Glutamatergic neuron (in vitro differentiated cells): ENCODE measurements around the gene ILKAP. TPM values are rescaled to one million over a fixed set of nuclear protein-coding genes. Genes with fewer than 3 reads are reported as not detected.

Experiments used
- DNase-seq: peaks from one replicate; pipeline ENCODE4 v3.0.0; 2022
- H3K27ac Mint-ChIP-seq: one replicate; pipeline ENCODE4 v1.8.0; 2020; ENCODE audit warnings: mild to moderate bottlenecking, mixed read lengths, inconsistent platforms; ENCODE audit not compliant: unreplicated experiment
- H3K27me3 Mint-ChIP-seq: one replicate; pipeline ENCODE4 v1.8.0; 2020; ENCODE audit warnings: mild to moderate bottlenecking, moderate library complexity, mixed read lengths, inconsistent platforms; ENCODE audit not compliant: unreplicated experiment
- H3K36me3 Mint-ChIP-seq: one replicate; pipeline ENCODE4 v1.8.0; 2020; ENCODE audit warnings: mild to moderate bottlenecking, mixed read lengths, inconsistent platforms; ENCODE audit not compliant: unreplicated experiment
- H3K4me1 Mint-ChIP-seq: one replicate; pipeline ENCODE4 v1.8.0; 2020; ENCODE audit warnings: mild to moderate bottlenecking, low read depth, mixed read lengths, inconsistent platforms; ENCODE audit not compliant: unreplicated experiment
- H3K4me3 Mint-ChIP-seq: one replicate; pipeline ENCODE4 v1.8.0; 2020; ENCODE audit warnings: mild to moderate bottlenecking, mixed read lengths, inconsistent platforms; ENCODE audit not compliant: unreplicated experiment
- H3K9me3 Mint-ChIP-seq: one replicate; pipeline ENCODE4 v1.8.0; 2020; ENCODE audit warnings: mild to moderate bottlenecking, moderate library complexity, mixed read lengths, inconsistent platforms; ENCODE audit not compliant: unreplicated experiment
- total RNA-seq: library from RNA; stranded (reverse); fragmentation: NEBNext Ultra II Directional; extraction: Animal tissue kit (Norgen Biotek cat#: 25700); gene quantifications from one replicate; pipeline ENCODE4 v1.2.1, GENCODE V29; 2021; ENCODE audit not compliant: unreplicated experiment
- TF ChIP-seq, protein P1 (sequence below): fragments of 200-600 bp; sonication (generic); IDR thresholded peaks from one replicate; pipeline ENCODE4 v1.5.0; 2021; ENCODE audit not compliant: partially characterized antibody, unreplicated experiment

ILKAP gene
- total RNA-seq, 1 donor from 2014 or later: 61.3 TPM

GRCh38 chr2:238131761-238132462, 71.6 kb downstream of the ILKAP start:
- Mint-ChIP-seq H3K27ac (no peak overlapping the region), H3K4me3 (no peak overlapping the region), H3K9me3 (no peaks in the 10 kb centered on the region), H3K4me1 (peaks cover 4% of the 10 kb centered on the region), H3K36me3 (no peaks in the 10 kb centered on the region), H3K27me3 (peaks cover 3% of the 10 kb centered on the region)
- peak; percentile 13 for DNase-seq
- TF ChIP-seq, protein P1, sequence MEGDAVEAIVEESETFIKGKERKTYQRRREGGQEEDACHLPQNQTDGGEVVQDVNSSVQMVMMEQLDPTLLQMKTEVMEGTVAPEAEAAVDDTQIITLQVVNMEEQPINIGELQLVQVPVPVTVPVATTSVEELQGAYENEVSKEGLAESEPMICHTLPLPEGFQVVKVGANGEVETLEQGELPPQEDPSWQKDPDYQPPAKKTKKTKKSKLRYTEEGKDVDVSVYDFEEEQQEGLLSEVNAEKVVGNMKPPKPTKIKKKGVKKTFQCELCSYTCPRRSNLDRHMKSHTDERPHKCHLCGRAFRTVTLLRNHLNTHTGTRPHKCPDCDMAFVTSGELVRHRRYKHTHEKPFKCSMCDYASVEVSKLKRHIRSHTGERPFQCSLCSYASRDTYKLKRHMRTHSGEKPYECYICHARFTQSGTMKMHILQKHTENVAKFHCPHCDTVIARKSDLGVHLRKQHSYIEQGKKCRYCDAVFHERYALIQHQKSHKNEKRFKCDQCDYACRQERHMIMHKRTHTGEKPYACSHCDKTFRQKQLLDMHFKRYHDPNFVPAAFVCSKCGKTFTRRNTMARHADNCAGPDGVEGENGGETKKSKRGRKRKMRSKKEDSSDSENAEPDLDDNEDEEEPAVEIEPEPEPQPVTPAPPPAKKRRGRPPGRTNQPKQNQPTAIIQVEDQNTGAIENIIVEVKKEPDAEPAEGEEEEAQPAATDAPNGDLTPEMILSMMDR: no peak

DNA sequence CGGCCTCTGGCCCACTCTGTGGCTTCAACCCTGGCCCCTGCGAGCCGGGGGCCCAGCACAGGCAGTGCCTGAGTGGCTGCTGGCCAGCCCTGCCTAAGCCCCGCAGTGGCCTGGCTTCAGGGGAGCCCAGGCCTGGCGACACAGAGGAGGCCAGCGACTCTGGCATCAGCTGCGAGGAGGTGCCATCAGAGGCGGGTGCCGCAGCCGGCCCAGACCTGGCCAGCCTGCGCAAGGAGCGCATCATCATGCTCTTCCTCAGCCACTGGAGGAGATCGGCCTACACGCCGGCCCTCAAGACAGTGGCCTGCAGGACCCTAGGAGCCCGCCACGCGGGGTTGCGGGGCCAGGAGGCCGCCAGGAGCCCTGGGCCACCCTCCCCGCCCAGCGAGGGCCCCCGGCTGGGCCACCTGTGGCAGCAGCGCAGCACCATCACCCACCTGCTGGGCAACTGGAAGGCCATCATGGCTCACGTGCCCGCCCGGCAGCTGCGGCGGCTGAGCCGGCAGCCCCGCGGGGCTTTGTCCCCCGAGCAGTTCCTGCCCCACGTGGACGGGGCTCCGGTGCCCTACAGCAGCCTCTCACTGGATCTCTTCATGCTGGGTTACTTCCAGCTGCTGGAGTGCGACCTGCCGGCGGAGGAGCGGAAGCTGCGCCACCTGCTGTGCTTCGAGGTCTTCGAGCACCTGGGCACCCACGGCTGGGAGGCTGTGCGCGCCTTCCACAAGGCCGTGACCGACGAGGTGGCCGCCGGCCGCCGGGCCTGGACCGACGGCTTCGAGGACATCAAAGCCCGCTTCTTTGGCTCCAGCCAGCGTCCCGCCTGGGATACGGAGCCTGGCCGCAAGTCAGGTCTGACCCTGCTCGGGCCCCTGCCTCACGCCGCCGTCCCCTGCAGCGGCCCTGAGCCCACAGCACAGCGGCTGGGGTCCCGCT, 72.5 kb downstream of the ILKAP start:
- H3K36me3 Mint-ChIP-seq: no peaks in the 10 kb centered on the region
- H3K4me1 Mint-ChIP-seq: peaks cover 4% of the 10 kb centered on the region
- peaks cover 2% of the 10 kb centered on the region for H3K27me3 Mint-ChIP-seq
- H3K9me3 Mint-ChIP-seq: no peaks in the 10 kb centered on the region
- DNase-seq: peak; percentile 13
- H3K4me3 Mint-ChIP-seq: no peak overlapping the region
- TF ChIP-seq, protein P1: no peak
- H3K27ac Mint-ChIP-seq: no peak overlapping the region

- Mint-ChIP-seq H3K4me3 (no peak overlapping the region), H3K36me3 (no peaks in the 10 kb centered on the region), H3K4me1 (peaks cover 4% of the 10 kb centered on the region), H3K9me3 (no peaks in the 10 kb centered on the region), H3K27me3 (peaks cover 2% of the 10 kb centered on the region), H3K27ac (no peak overlapping the region)
- peak; percentile 12 for DNase-seq
- TF ChIP-seq, protein P1: no peak
These were observed 73.3 kb downstream of the ILKAP start for GRCh38 chr2:238130111-238130695.

- H3K27ac Mint-ChIP-seq: no peak overlapping the region
- peak; percentile 12 for DNase-seq
- H3K9me3 Mint-ChIP-seq: peaks cover 1% of the 10 kb centered on the region
- no peaks in the 10 kb centered on the region for H3K36me3 Mint-ChIP-seq
- H3K27me3 Mint-ChIP-seq: peaks cover 5% of the 10 kb centered on the region
- peaks cover 4% of the 10 kb centered on the region for H3K4me1 Mint-ChIP-seq
- no peak overlapping the region for H3K4me3 Mint-ChIP-seq
- TF ChIP-seq, protein P1: no peak
These were observed 74.1 kb downstream of the ILKAP start for GRCh38 chr2:238129166-238130010.
